Endodermal cell (in vitro differentiated cells): ENCODE measurements around the gene NUP62. TPM values are rescaled to one million over a fixed set of nuclear protein-coding genes. Genes with fewer than 3 reads are reported as not detected.

Source experiments
- DNase-seq: peaks from one replicate; pipeline ENCODE4 v3.0.0-alpha.2; 2017
- H3K27ac ChIP-seq: 2 replicates; pipeline ENCODE4 v1.5.1; 2013; ENCODE audit warnings: mild to moderate bottlenecking, low read depth, low read length, moderate library complexity
- H3K27me3 ChIP-seq: 2 replicates; pipeline ENCODE4 v1.6.1; 2013; ENCODE audit warnings: mild to moderate bottlenecking, low read length, moderate library complexity; ENCODE audit not compliant: insufficient read depth, control insufficient read depth, poor library complexity, severe bottlenecking
- H3K36me3 ChIP-seq: 2 replicates; pipeline ENCODE4 v1.7.0; 2013; ENCODE audit warnings: mild to moderate bottlenecking, low read length, moderate library complexity; ENCODE audit not compliant: control insufficient read depth, insufficient read depth
- H3K4me1 ChIP-seq: one replicate; pipeline ENCODE4 v1.7.0; 2013; ENCODE audit warnings: low read length; ENCODE audit not compliant: control insufficient read depth, insufficient read depth
- H3K4me3 ChIP-seq: 2 replicates; pipeline ENCODE4 v1.5.1; 2013; ENCODE audit warnings: mild to moderate bottlenecking, low read length, moderate library complexity
- H3K9ac ChIP-seq: 2 replicates; pipeline ENCODE4 v1.6.1; 2013; ENCODE audit warnings: mild to moderate bottlenecking, low read length, moderate library complexity; ENCODE audit not compliant: poor library complexity, severe bottlenecking; ENCODE audit errors: extremely low read depth
- H3K9me3 ChIP-seq: 2 replicates; pipeline ENCODE4 v1.6.1; 2013; ENCODE audit warnings: mild to moderate bottlenecking, low read length, moderate library complexity; ENCODE audit not compliant: control insufficient read depth
- H3K27ac Mint-ChIP-seq: 2 replicates; pipeline ENCODE4 v1.8.0; 2020; ENCODE audit warnings: mixed read lengths
- H3K27me3 Mint-ChIP-seq: 2 replicates; pipeline ENCODE4 v1.8.0; 2021; ENCODE audit warnings: mild to moderate bottlenecking, mixed read lengths; ENCODE audit not compliant: insufficient read depth
- H3K36me3 Mint-ChIP-seq: 2 replicates; pipeline ENCODE4 v1.8.0; 2020; ENCODE audit warnings: low read depth, mixed read lengths
- H3K4me1 Mint-ChIP-seq: 2 replicates; pipeline ENCODE4 v1.8.0; 2020; ENCODE audit warnings: mixed read lengths
- H3K4me3 Mint-ChIP-seq: 2 replicates; pipeline ENCODE4 v1.8.0; 2020; ENCODE audit warnings: mild to moderate bottlenecking, moderate library complexity, mixed read lengths
- H3K9me3 Mint-ChIP-seq: 2 replicates; pipeline ENCODE4 v1.8.0; 2020; ENCODE audit warnings: mild to moderate bottlenecking, mixed read lengths
- WGBS, 2 experiments: methylation state at CpG; one replicate each; pipeline versions ENCODE4 v1.1.5 to v1.1.7; 2013; ENCODE audit warnings: missing lambda C conversion rate in 2 of 2, mixed read lengths in 1 of 2; ENCODE audit not compliant: insufficient coverage in 1 of 2, insufficient read length in 1 of 2; 5-methylcytosine and 5-hydroxymethylcytosine counted together
- total RNA-seq, 2 donors: library from RNA; stranded (reverse); fragmentation: NEBNext Ultra II Directional in 1 of 2; extraction: Animal tissue kit (Norgen Biotek cat#: 25700) in 1 of 2; gene quantifications; 2 replicates in 1 of 2; 3 replicates in 1 of 2; pipeline ENCODE4 v1.2.1, GENCODE V29; 2021
- TF ChIP-seq, protein P1 (sequence below): fragments of 200-600 bp; sonication (generic); conservative IDR thresholded peaks from 2 replicates; pipeline ENCODE4 v1.5.0; 2021; ENCODE audit warnings: antibody characterized with exemption, mild to moderate bottlenecking

NUP62 gene
- total RNA-seq, 2 donors from 2014 or later, result 84.9 to 96.4 TPM

DNA sequence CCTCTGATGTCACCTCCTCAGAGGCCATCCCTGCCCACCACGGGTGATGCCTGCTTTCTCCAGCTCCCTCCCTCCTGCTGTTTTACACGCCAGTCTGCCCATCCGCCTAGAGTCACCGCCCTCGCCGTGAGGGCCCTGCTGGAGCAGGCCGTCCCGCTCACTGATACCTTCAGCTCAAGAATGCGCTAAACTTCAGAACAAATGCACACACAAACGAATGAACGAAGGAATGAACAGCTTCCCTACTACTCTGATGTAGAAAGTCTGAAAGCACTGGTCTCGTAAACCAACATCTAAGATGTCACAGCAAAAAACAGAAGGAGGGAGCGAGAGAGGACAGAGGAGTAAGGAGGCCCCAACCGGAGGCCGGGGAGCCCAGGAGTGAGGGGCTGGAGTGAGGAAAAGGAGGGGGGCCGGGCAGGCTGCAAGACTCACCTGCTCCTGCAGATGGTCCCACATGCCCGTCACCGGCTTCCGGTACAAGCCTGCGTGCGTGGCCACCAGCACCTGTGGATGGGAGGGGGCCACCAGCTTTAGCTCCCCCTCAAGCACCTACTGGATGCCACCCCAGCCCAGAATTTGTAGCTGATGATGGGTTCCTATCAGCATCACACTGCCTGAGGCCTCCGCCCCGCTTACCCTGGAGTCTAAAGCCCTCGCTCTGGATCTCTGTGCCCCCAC lies 65.9 kb downstream of the NUP62 start:
- Histone ChIP-seq H3K9me3 (no peaks in the 10 kb centered on the region), H3K27ac (no peak overlapping the region), H3K4me3 (no peak overlapping the region), H3K9ac (no peak overlapping the region), H3K36me3 (peaks cover 47% of the 10 kb centered on the region), H3K4me1 (no peaks in the 10 kb centered on the region), H3K27me3 (no peaks in the 10 kb centered on the region)
- no peak for DNase-seq
- Mint-ChIP-seq H3K27ac (peak overlapping the region; percentile 14), H3K9me3 (peaks cover 4% of the 10 kb centered on the region), H3K4me1 (peaks cover 12% of the 10 kb centered on the region), H3K27me3 (no peaks in the 10 kb centered on the region), H3K36me3 (peaks cover 47% of the 10 kb centered on the region), H3K4me3 (no peak overlapping the region)
- WGBS, 2 experiments, result 93 to 94% methylated on average over 19 to 24 of the region's 24 CpGs
- TF ChIP-seq, protein P1, sequence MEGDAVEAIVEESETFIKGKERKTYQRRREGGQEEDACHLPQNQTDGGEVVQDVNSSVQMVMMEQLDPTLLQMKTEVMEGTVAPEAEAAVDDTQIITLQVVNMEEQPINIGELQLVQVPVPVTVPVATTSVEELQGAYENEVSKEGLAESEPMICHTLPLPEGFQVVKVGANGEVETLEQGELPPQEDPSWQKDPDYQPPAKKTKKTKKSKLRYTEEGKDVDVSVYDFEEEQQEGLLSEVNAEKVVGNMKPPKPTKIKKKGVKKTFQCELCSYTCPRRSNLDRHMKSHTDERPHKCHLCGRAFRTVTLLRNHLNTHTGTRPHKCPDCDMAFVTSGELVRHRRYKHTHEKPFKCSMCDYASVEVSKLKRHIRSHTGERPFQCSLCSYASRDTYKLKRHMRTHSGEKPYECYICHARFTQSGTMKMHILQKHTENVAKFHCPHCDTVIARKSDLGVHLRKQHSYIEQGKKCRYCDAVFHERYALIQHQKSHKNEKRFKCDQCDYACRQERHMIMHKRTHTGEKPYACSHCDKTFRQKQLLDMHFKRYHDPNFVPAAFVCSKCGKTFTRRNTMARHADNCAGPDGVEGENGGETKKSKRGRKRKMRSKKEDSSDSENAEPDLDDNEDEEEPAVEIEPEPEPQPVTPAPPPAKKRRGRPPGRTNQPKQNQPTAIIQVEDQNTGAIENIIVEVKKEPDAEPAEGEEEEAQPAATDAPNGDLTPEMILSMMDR, result no peak

DNA sequence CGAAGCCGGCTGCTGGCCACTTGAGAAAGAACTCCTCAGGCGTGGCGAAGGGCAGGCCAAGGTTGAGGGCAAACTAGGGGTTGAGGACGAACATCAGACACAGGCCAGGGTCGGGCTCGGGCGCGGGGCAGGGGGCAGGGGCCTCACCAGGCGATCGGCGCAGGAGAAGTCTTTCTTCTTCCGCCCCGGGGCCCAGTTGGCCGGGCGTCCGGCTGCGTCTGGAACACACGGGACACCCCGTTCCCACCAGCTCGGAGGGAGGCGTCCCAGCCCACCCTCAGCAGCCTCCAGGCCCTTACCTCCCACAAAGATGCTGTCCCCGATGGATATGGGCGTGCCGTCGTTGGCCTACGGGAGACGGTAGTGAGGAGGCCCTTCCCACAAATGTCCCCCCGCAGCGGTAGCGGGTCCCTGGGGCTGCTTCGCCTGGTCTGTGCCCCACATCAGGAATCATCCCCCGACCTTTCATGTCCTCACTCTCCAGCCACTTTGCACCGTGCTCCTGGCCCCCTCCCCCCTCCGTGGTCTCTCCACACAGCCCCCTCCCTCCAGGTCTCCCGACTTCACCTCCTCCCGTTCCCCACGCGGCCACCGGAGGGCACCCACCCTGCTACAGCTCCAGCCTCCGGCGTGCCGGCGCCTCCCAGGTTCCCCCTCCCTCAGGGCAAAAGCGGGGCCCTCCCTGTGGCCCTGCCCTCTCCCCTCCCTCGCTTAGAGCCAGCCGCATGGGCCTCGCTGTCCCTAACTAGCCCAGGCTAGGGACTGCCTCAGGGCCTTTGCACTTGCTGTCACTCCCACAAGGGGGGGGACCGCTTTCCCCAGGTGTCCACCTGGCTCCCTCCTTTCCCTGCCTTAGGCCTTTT lies 66.7 kb downstream of the NUP62 start:
- DNase-seq, result peak; percentile 89
- no peaks in the 10 kb centered on the region for H3K27me3 ChIP-seq
- no peak overlapping the region for H3K9ac ChIP-seq
- H3K4me3 ChIP-seq, result no peak overlapping the region
- H3K36me3 ChIP-seq, result peaks cover 47% of the 10 kb centered on the region
- H3K4me3 Mint-ChIP-seq, result no peak overlapping the region
- H3K27me3 Mint-ChIP-seq, result no peaks in the 10 kb centered on the region
- no peaks in the 10 kb centered on the region for H3K9me3 Mint-ChIP-seq
- peaks cover 12% of the 10 kb centered on the region for H3K4me1 Mint-ChIP-seq
- no peaks in the 10 kb centered on the region for H3K4me1 ChIP-seq
- TF ChIP-seq, protein P1, result peak; percentile 67
- WGBS, 2 experiments, result 85 to 88% methylated on average over 24 to 49 of the region's 49 CpGs
- H3K27ac Mint-ChIP-seq, result peak overlapping the region; percentile 14
- no peaks in the 10 kb centered on the region for H3K9me3 ChIP-seq
- H3K27ac ChIP-seq, result no peak overlapping the region
- H3K36me3 Mint-ChIP-seq, result peaks cover 53% of the 10 kb centered on the region

DNA sequence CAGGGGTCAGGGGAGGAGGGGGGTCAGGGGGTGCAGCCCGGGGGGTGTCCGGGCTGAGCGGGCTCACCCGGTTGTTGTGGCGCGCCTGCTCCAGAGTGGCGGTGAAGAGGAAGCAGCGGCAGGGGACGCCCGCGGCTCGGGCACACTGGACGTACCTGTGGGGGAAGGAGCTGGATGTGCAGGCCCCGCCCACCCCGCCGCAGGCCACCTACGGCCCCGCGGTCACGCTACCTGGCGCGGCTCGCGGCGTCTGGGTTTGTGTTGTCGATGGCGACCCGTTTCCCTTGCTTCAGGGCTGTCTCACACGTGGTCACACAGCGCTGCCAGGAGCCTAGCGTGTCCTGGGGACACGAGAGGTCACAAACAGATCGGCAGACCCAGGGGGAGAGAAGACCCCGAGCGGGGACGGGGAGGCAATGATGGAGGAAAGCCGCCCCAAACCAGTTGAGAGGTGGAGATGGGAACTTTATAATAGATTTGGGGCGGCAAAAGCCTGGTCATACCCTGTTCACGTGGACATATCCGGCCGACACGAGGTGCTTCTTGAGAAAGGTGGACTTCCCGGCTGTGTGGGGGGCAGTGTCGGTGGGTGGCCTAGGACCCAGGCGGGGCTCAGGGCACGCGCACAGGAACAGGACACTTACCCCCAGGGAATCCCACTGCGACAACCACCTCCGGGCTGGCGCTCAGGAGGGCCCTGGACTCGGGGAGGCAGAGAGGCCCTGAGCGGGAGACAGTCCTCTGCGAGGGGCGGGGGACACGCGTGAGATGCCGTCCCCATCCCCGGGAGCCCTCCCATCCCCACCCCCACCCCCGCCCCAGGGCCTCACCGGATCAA lies 67.5 kb downstream of the NUP62 start:
- Mint-ChIP-seq H3K36me3 (peaks cover 59% of the 10 kb centered on the region), H3K4me3 (no peak overlapping the region), H3K4me1 (peaks cover 9% of the 10 kb centered on the region), H3K9me3 (no peaks in the 10 kb centered on the region), H3K27me3 (no peaks in the 10 kb centered on the region), H3K27ac (no peak overlapping the region)
- H3K4me3 ChIP-seq, result no peak overlapping the region
- no peaks in the 10 kb centered on the region for H3K4me1 ChIP-seq
- no peaks in the 10 kb centered on the region for H3K9me3 ChIP-seq
- H3K27me3 ChIP-seq, result no peaks in the 10 kb centered on the region
- WGBS, 2 experiments, result 93 to 96% methylated on average over 38 to 55 of the region's 60 CpGs
- no peak for DNase-seq
- peaks cover 53% of the 10 kb centered on the region for H3K36me3 ChIP-seq
- H3K9ac ChIP-seq, result no peak overlapping the region
- H3K27ac ChIP-seq, result no peak overlapping the region
- TF ChIP-seq, protein P1, result no peak
